ENCODE results near the gene ANKLE1.

ANKLE1 gene

GRCh38 chr19:17329366-17330261 lies 47.9 kb downstream of the ANKLE1 start:
- Histone ChIP-seq H3K27me3 (ENCODE audit: insufficient read depth, low read length, poor library complexity, severe bottlenecking) (no peaks in the 10 kb centered on the region), H3K9ac (ENCODE audit: low read depth, low read length, poor library complexity, severe bottlenecking) (no peak overlapping the region), H3K9me2 (replicated peaks; ENCODE audit: low read depth, low read length) (no peaks in the 10 kb centered on the region), H3K9me3 (ENCODE audit: insufficient read depth, low read depth, low read length) (no peaks in the 10 kb centered on the region), H3K4me1 (ENCODE audit: insufficient read depth, low read length, poor library complexity, severe bottlenecking) (peaks cover 9% of the 10 kb centered on the region), H3K4me2 (ENCODE audit: low read depth, low read length, poor library complexity, severe bottlenecking) (no peak overlapping the region), H3K36me3 (ENCODE audit: insufficient read depth, low read length) (no peaks in the 10 kb centered on the region), H4K20me1 (ENCODE audit: insufficient read depth, low read length, poor library complexity, severe bottlenecking) (no peaks in the 10 kb centered on the region), H3K4me3 (ENCODE audit: low read length, poor library complexity, severe bottlenecking) (no peak overlapping the region), H3F3A (ENCODE audit: low read depth) (no peaks in the 10 kb centered on the region), H3K79me2 (ENCODE audit: insufficient read depth, low read length) (peaks cover 4% of the 10 kb centered on the region; the same call in 1 of the 2 replicates), H2AFZ (ENCODE audit: low read length) (no peak overlapping the region)
- TF ChIP-seq EZH2phosphoT487 (IDR thresholded peaks at IDR 0.05; ENCODE audit: borderline replicate concordance): no peak
- TF ChIP-seq, protein P1, sequence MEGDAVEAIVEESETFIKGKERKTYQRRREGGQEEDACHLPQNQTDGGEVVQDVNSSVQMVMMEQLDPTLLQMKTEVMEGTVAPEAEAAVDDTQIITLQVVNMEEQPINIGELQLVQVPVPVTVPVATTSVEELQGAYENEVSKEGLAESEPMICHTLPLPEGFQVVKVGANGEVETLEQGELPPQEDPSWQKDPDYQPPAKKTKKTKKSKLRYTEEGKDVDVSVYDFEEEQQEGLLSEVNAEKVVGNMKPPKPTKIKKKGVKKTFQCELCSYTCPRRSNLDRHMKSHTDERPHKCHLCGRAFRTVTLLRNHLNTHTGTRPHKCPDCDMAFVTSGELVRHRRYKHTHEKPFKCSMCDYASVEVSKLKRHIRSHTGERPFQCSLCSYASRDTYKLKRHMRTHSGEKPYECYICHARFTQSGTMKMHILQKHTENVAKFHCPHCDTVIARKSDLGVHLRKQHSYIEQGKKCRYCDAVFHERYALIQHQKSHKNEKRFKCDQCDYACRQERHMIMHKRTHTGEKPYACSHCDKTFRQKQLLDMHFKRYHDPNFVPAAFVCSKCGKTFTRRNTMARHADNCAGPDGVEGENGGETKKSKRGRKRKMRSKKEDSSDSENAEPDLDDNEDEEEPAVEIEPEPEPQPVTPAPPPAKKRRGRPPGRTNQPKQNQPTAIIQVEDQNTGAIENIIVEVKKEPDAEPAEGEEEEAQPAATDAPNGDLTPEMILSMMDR (conservative IDR thresholded peaks at IDR 0.05; ENCODE audit: low read length): no peak

GRCh38 chr19:17330262-17331044 lies 48.8 kb downstream of the ANKLE1 start:
- H3K9ac ChIP-seq (ENCODE audit: low read depth, low read length, poor library complexity, severe bottlenecking): no peak overlapping the region
- no peaks in the 10 kb centered on the region for H3K9me3 ChIP-seq (ENCODE audit: insufficient read depth, low read depth, low read length)
- peaks cover 15% of the 10 kb centered on the region for H3K4me1 ChIP-seq (ENCODE audit: insufficient read depth, low read length, poor library complexity, severe bottlenecking)
- H3K79me2 ChIP-seq (ENCODE audit: insufficient read depth, low read length): peaks cover 4% of the 10 kb centered on the region; the same call in 1 of the 2 replicates
- no peaks in the 10 kb centered on the region for H3F3A ChIP-seq (ENCODE audit: low read depth)
- H3K4me2 ChIP-seq (ENCODE audit: low read depth, low read length, poor library complexity, severe bottlenecking): no peak overlapping the region
- TF ChIP-seq, protein P1 (conservative IDR thresholded peaks at IDR 0.05; ENCODE audit: low read length): no peak
- no peak for TF ChIP-seq EZH2phosphoT487 (IDR thresholded peaks at IDR 0.05; ENCODE audit: borderline replicate concordance)
- H3K36me3 ChIP-seq (ENCODE audit: insufficient read depth, low read length): no peaks in the 10 kb centered on the region
- no peaks in the 10 kb centered on the region for H3K9me2 ChIP-seq (replicated peaks; ENCODE audit: low read depth, low read length)
- H2AFZ ChIP-seq (ENCODE audit: low read length): no peak overlapping the region
- H3K4me3 ChIP-seq (ENCODE audit: low read length, poor library complexity, severe bottlenecking): no peak overlapping the region
- H4K20me1 ChIP-seq (ENCODE audit: insufficient read depth, low read length, poor library complexity, severe bottlenecking): no peaks in the 10 kb centered on the region
- no peaks in the 10 kb centered on the region for H3K27me3 ChIP-seq (ENCODE audit: insufficient read depth, low read length, poor library complexity, severe bottlenecking)

- Histone ChIP-seq H3K36me3 (ENCODE audit: insufficient read depth, low read length) (no peaks in the 10 kb centered on the region), H3K4me1 (ENCODE audit: insufficient read depth, low read length, poor library complexity, severe bottlenecking) (peaks cover 18% of the 10 kb centered on the region), H3K9ac (ENCODE audit: low read depth, low read length, poor library complexity, severe bottlenecking) (no peak overlapping the region), H3K4me2 (ENCODE audit: low read depth, low read length, poor library complexity, severe bottlenecking) (no peak overlapping the region), H3K27me3 (ENCODE audit: insufficient read depth, low read length, poor library complexity, severe bottlenecking) (no peaks in the 10 kb centered on the region), H3K9me3 (ENCODE audit: insufficient read depth, low read depth, low read length) (no peaks in the 10 kb centered on the region), H3K79me2 (ENCODE audit: insufficient read depth, low read length) (peaks cover 4% of the 10 kb centered on the region; the same call in 1 of the 2 replicates), H4K20me1 (ENCODE audit: insufficient read depth, low read length, poor library complexity, severe bottlenecking) (no peaks in the 10 kb centered on the region), H3K9me2 (replicated peaks; ENCODE audit: low read depth, low read length) (no peaks in the 10 kb centered on the region), H3K4me3 (ENCODE audit: low read length, poor library complexity, severe bottlenecking) (no peak overlapping the region), H3F3A (ENCODE audit: low read depth) (no peaks in the 10 kb centered on the region), H2AFZ (ENCODE audit: low read length) (no peak overlapping the region)
- TF ChIP-seq EZH2phosphoT487 (IDR thresholded peaks at IDR 0.05; ENCODE audit: borderline replicate concordance): no peak
Measured at GRCh38 chr19:17331045-17331558, 49.4 kb downstream of the ANKLE1 start.
